Measurements from ENCODE around the gene FAM120B.
"Not testable (repeated sequence)": the region's sequence is repeated elsewhere in the genome, so short reads cannot be mapped to it uniquely, and the experiment has no call there.

DNA sequence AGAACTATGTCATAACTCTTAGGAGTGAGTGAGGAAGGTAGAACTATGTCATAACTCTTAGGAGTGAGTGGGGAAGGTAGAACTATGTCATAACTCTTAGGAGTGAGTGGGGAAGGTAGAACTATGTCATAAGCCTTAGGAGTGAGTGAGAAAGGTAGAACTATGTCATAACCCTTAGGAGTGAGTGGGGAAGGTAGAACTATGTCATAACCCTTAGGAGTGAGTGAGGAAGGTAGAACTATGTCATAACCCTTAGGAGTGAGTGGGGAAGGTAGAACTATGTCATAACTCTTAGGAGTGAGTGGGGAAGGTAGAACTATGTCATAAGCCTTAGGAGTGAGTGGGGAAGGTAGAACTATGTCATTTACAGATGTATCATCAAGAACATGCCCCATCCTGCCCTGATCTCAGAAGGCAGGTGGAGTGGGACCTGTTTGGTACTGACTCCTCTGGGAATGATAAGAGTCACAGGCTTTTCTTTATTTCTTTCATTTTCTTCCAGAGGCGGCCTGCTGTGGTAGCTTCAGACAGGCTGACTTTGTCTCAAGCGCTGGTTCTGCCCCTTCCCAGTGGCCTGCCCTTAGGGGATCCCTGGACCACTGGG lies 93.5 kb downstream of the FAM120B start:
- not testable (repeated sequence) for TF ChIP-seq EP300, POLR2AphosphoS5 (IDR thresholded peaks at IDR 0.05)

Data from gastroesophageal sphincter (tissue), 2 donors.